HG03565 (cell line): ENCODE measurements around the gene FBXO2.

ENCODE experiments used
- ATAC-seq: cut with Tn5 transposase; IDR thresholded peaks from one replicate; pipeline ENCODE4 v1.9.1; 2021; ENCODE audit warnings: mild to moderate bottlenecking, moderate library complexity; ENCODE audit not compliant: unreplicated experiment

FBXO2 gene

GRCh38 chr1:11654137-11654938 is at the start of gene FBXO2, which contains the start of gene FBXO44:
Gene FBXO2, minus strand, starts transcription at chr1:11654429. Its CDS starts 89 bp downstream, at chr1:11654340.
Gene FBXO44, plus strand, starts transcription at chr1:11654877. Its CDS starts 959 bp downstream, at chr1:11655836.
- ATAC-seq = no peak

- ATAC-seq = no peak
These were observed 49.3 kb upstream of the FBXO2 start for GRCh38 chr1:11703357-11704193.

GRCh38 chr1:11701981-11702803 is 48.0 kb upstream of the FBXO2 start:
- ATAC-seq = no peak

- ATAC-seq = no peak
These were observed 47.3 kb upstream of the FBXO2 start for GRCh38 chr1:11701551-11701961.

GRCh38 chr1:11700601-11701467 is 46.6 kb upstream of the FBXO2 start:
- ATAC-seq = no peak

- ATAC-seq = no peak
These were observed 43.6 kb upstream of the FBXO2 start for GRCh38 chr1:11697893-11698210.

- no peak for ATAC-seq
These were observed 43.1 kb upstream of the FBXO2 start for GRCh38 chr1:11697188-11697892.

- ATAC-seq = no peak
These were observed 41.6 kb upstream of the FBXO2 start for GRCh38 chr1:11695861-11696260.

- ATAC-seq = no peak
These were observed 39.7 kb upstream of the FBXO2 start for GRCh38 chr1:11693917-11694316.

GRCh38 chr1:11693024-11693590 is 38.9 kb upstream of the FBXO2 start:
- ATAC-seq = no peak

GRCh38 chr1:11691928-11692711 is 37.9 kb upstream of the FBXO2 start:
- no peak for ATAC-seq

- ATAC-seq = no peak
These were observed 37.2 kb upstream of the FBXO2 start, which contains the start of gene DRAXIN for GRCh38 chr1:11691302-11691914. Gene DRAXIN, plus strand, starts transcription at chr1:11691710. Its CDS starts 14,549 bp downstream, at chr1:11706259.

- ATAC-seq = no peak
These were observed 36.4 kb upstream of the FBXO2 start for GRCh38 chr1:11690397-11691301.

GRCh38 chr1:11688506-11688905 is 34.3 kb upstream of the FBXO2 start:
- no peak for ATAC-seq

GRCh38 chr1:11685210-11685752 is 31.1 kb upstream of the FBXO2 start:
- ATAC-seq = no peak

GRCh38 chr1:11684070-11684469 is 29.8 kb upstream of the FBXO2 start:
- ATAC-seq = no peak

GRCh38 chr1:11682799-11683198 is 28.6 kb upstream of the FBXO2 start:
- ATAC-seq = no peak
